GM18951 (cell line): Measurements from ENCODE around the gene PAX5.

Experiments
- POLR2A ChIP-seq: IDR thresholded peaks from 4 replicates; pipeline ENCODE4 v1.6.1; 2011; ENCODE audit warnings: mild to moderate bottlenecking; ENCODE audit not compliant: insufficient read length, insufficient read depth; ENCODE audit errors: extremely low read depth
- in situ Hi-C: fragments of 300-500 bp; cut with MboI; formaldehyde crosslinking; loops from one replicate; pipeline ENCODE4 v1.12.0; 2022; ENCODE audit warnings: low sequenced_read_pairs, mixed read lengths, inconsistent platforms; ENCODE audit not compliant: unreplicated experiment

The PAX5 gene

DNA sequence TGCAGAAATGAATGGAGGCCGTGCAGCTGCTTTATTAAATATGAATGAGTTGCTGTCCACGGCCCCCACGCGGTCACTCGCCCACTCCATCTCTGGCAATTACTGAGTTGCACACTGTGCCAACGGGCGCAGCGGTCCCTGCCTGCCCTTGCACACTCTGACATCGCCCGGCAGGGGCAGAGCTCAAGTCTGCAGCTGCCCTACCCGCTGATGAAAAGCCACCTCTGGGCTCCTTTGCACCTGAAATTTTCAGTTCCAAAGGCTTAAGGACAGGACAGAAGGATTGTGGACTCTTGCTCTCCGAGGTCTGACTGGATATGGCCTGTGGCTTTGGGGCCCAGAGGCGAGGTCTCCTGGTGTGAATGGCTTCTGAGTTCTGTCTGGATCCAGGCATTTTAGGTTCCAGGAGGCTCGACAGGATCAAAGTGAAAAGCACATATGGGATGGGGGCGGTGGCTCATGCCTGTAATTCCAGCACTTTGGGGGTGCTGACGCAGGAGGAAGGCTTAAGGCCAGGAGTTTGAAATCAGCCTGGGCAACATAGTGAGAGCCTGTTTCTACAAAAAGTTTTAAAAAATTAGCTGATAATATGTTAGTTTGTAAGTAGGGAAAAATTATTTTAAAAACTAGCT lies 201.8 kb downstream of the PAX5 start:
- no peak for TF ChIP-seq POLR2A
- in situ Hi-C loops, result no loop called here

DNA sequence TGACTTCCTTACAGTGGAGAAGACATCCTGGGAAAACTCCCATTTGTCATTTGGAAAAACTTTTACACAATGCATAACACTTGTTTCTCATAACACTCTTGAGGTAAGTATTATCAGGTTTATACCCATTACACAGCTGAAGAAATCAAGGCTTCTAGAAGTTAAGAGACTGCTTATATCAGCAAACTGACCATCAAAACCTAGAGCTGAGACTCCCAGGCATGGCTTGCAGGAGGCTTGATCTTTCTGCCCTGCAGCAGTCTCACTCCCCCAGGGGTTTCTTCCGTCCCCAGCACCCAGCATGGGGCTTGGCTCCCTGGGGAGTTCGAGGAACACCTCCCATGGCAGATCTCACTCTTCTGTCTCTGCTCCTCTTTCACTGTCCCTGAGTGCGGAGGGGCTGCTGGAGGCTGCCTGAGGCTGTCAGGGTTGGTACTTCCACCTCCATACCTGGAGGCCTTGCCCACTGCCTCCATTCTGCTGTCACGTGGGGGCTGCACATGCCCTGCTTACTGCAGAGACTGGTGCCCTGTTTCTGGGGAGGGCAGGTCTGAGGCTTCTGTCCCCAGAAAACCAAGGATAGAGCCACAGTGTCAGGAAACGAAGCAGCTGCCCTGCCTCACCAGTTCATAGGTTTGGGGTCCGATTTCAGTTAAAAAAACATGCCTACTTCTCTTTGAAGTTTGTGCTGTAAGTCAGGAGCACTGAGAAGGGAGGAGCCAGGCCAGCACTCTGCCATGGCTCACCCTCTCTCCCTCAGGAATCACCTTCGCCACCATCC lies 202.5 kb downstream of the PAX5 start:
- no peak for TF ChIP-seq POLR2A
- in situ Hi-C loops, result no loop called here

DNA sequence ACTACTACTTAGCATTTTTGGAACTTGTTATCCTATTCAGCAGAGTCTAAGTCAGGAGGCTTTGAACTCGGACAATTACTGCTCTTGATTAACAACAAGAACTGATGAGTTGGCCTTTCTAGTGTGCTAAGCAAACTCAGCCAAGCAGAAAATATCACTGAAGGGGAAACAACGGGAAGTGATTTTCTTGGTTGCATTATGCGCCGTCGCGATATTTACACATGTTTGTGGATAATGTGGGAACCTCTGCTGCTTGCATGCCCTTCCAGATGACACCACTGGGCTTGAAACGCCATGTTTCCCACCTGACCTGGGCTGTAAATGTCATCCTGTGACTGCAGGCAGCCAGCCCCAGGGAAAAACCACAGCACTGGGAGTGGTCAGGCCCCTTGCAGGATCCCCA lies 205.5 kb downstream of the PAX5 start:
- no peak for TF ChIP-seq POLR2A
- in situ Hi-C loops, result no loop called here

DNA sequence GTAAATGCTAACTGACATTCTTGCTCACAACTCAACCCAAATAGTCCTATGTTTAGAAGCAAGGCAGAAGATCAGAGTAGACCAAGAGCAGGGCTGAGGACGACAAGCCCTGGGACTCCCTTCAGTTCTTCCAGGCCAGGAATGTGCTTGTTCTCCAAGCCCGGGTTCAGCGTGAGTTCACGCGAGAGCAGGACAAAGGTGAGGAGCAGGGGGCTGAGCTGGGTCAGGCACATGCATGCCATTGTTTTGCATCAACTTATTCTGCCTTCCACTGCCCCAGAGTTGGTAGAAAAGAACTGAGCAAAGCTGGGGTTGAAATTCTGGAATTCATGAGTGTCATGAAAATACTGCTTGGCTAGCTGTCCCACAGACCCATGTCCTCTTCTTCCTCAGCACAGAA lies 206.5 kb downstream of the PAX5 start:
- in situ Hi-C loops, result no loop called here
- TF ChIP-seq POLR2A, result no peak

- no peak for TF ChIP-seq POLR2A
- in situ Hi-C loops, result no loop called here
These were observed 207.5 kb downstream of the PAX5 start for GRCh38 chr9:36826581-36826980.

GRCh38 chr9:36825179-36825578 lies 208.9 kb downstream of the PAX5 start:
- in situ Hi-C loops, result no loop called here
- no peak for TF ChIP-seq POLR2A

GRCh38 chr9:36823934-36824333 lies 210.1 kb downstream of the PAX5 start:
- no peak for TF ChIP-seq POLR2A
- in situ Hi-C loops, result no loop called here

DNA sequence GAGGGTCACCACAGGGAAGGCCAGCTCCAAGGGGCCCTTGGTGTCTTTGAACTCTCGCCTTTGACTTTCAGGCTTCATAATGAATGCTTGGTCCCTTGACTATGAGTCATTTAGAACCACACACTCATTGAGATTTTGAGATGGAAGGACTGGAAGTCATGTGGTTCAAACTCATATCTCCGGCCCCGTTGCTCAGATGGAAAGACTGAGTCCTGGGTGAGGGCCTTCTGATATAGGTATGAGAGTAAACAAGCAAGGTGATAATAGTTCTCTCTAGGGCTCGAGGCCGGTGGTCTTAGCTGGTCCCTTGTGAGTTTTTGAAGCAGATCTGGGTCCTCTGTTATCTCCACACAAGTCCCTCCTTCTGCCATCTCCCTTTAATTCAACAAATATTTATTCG lies 210.6 kb downstream of the PAX5 start:
- in situ Hi-C loops, result no loop called here
- TF ChIP-seq POLR2A, result no peak

DNA sequence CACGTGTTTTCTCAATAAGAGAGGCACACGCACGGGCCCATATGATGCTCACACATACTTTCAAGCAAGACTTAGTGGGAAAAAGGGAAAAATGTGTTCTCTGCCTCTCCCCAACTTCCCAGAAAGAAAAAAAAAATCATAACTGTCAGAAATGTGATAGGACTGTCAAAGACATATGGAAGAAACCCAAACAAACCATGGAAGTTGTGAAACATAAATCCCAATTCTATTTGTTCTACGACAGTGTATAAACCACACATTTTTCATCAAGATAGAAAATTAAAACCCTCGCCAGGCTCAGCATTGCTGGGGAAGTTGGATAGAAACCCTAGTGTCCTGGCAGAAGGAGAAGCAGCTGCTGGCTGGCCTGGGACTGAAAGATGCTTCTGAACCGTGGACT lies 211.9 kb downstream of the PAX5 start:
- in situ Hi-C loops, result no loop called here
- no peak for TF ChIP-seq POLR2A

DNA sequence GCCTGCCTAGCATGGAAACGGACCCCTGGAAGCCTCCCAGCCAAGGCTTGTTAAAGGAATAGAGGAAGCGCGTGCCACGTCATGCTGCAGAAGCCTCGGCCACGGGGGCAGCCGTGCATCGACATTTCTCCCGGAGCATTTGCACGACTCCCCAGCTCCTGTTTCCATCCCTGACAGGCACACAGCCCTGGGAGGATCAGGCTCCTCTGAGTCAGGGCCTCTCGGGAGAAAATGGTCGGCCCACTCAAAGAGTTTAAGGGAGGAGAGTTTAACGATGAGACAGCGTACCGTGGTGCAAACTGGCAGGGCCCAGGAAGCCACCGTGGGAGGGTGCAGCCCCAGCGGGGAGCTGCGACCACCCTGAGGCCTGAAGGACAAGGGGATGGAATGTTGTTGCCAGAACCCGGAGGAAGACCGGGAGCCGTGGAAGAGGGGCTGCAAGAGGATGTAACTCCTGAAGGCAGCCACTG lies 213.6 kb downstream of the PAX5 start:
- TF ChIP-seq POLR2A, result no peak

DNA sequence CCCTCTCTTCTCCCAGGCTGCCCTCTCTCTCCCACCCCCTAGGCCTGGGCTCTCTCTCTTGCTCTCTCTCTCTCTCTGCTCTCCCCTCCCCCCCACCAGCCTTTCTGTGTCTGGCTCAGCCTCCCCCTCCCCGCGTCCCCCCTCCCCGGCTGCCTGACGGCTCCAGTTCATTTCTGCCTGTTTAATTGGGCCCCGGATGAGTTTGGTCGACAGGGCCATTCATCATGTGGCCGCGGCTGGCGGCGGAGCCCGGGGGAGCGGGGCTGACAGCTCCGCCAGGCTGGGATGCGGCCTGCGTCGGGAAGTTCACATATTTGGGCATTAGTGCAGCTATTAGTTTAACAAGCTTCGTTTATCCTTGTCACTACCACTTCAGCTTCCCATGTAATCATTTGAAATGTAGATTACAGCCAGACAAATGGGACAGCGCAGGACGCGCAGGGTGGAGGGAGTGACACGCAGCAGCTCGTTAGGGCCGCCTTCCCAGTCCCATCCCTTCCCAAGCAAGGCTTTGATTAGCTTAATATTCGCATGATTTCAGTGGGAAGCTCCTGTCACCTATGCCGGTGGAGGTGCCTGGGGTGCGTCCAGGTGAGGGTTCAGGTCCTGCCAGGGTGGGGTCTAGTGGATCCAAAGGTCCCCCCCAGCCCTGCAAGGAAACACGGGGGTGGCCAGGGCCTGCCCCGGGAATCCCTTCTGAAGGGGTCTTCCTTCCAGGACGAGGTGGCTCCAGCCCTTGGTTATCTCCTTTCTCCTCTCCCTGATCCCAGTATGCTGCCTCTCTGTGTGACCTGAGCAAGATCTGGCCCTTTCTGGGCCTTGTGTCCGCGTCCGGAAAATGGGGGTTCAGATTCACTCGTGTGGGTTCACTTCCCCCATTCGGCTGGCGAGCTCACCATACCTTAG lies 214.8 kb downstream of the PAX5 start:
- in situ Hi-C loops, result no loop called here
- no peak for TF ChIP-seq POLR2A

More for the DNA sequence above, 213.6 kb downstream of the PAX5 start:
- in situ Hi-C loops, result no loop called here

DNA sequence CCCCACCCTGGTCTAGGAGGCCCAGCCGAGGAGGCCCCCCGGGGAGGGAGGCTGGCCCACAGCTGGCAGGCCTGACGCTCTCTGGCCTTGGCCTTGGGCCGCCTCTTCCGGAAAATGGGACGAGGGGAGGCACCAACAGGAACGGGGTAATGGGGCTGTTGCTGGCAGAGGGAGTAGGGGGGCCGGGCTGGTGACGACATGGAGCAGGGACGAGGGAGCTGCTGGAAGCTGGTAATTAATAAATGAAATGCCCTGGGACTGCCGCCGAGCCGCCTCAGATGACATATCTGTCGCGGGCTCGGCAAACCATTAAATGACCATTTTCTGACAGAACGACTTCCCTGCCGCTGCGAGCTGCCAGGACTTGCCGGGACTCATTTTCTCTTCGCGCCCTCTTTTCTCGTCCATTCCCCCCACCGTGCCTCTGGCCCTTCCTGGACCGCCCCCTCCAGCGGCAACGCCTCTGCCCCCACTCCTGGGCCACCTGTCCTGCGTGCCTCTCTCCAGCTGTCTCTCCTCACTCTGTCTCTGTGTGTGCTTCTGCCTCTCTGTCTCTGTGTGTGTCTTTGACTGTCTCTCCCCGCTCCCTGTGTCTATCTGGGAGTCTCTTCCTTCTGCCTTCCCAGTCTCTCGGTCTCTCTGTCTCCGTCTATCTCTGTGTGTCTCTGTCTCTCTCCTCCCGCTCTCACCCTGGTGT lies 215.7 kb downstream of the PAX5 start:
- no peak for TF ChIP-seq POLR2A
- in situ Hi-C loops, result no loop called here
